Peyer's patch (tissue), 4 donors: ENCODE data around the gene CEP78.

Source experiments
- CTCF ChIP-seq, 6 experiments: fragments of 450-650 bp in 4 of 6; fragments of 200-600 bp in 2 of 6; sonication (generic) in 1 of 6; IDR thresholded peaks; one replicate each; pipeline ENCODE4 v1.5.1; 2017 to 2019; ENCODE audit warnings: antibody characterized with exemption in 6 of 6, mild to moderate bottlenecking in 3 of 6, moderate library complexity in 1 of 6
- POLR2A ChIP-seq, 2 donors: fragments of 450-650 bp; IDR thresholded peaks; one replicate each; pipeline ENCODE4 v1.5.1; 2017; ENCODE audit warnings: antibody characterized with exemption in 2 of 2, mild to moderate bottlenecking in 2 of 2, moderate library complexity in 2 of 2

GRCh38 chr9:78269784-78270183, 33.9 kb downstream of the CEP78 start:
- TF ChIP-seq CTCF (IDR thresholded peaks at IDR 0.05) (no peak), POLR2A (IDR thresholded peaks at IDR 0.05) (no peak)
